Activated T-cell treated with anti-CD3 and anti-CD28 coated beads, Interleukin-2, amount 50 U/mL, for 72 hours (primary cell): ENCODE measurements around the gene LRFN2. TPM values are rescaled to one million over a fixed set of nuclear protein-coding genes. Genes with fewer than 3 reads are reported as not detected.
A peak's percentile ranks its signal among the peaks of the same experiment; 100 is the strongest.

Source experiments
- ATAC-seq, 2 donors: fragments of 150-1000 bp; cut with Tn5 transposase; replicated peaks in 1 of 2; 2 replicates each; pipeline ENCODE4 v1.10.0; 2021; ENCODE audit warnings: moderate library complexity in 2 of 2, mild to moderate bottlenecking in 1 of 2
- DNase-seq, 2 donors: peaks; one replicate each; pipeline ENCODE4 v3.0.0; 2021 to 2022; ENCODE audit warnings: mixed read lengths in 1 of 2
- H3K27ac Mint-ChIP-seq: one replicate; pipeline ENCODE4 v1.8.0; 2022; ENCODE audit warnings: mild to moderate bottlenecking, moderate library complexity, mixed read lengths
- H3K27me3 Mint-ChIP-seq: one replicate; pipeline ENCODE4 v1.8.0; 2022; ENCODE audit warnings: low read depth, mixed read lengths
- H3K36me3 Mint-ChIP-seq, 2 donors: one replicate each; pipeline ENCODE4 v1.8.0; 2022; ENCODE audit warnings: mixed read lengths in 2 of 2, mild to moderate bottlenecking in 1 of 2; ENCODE audit not compliant: insufficient read depth in 2 of 2
- H3K4me1 Mint-ChIP-seq: one replicate; pipeline ENCODE4 v1.8.0; 2022; ENCODE audit warnings: low read depth, mixed read lengths
- H3K4me3 Mint-ChIP-seq, 2 donors: one replicate each; pipeline ENCODE4 v1.8.0; 2022; ENCODE audit warnings: mild to moderate bottlenecking in 2 of 2, mixed read lengths in 2 of 2, moderate library complexity in 2 of 2
- H3K9me3 Mint-ChIP-seq, 2 donors: one replicate each; pipeline ENCODE4 v1.8.0; 2022; ENCODE audit warnings: mixed read lengths in 2 of 2
- total RNA-seq, 2 donors: library from RNA; stranded (reverse); gene quantifications; one replicate each; pipeline ENCODE4 v1.2.3, GENCODE V29; 2022

Gene LRFN2
- total RNA-seq, 2 donors from 2014 or later = 0.12 TPM; not detected in 1

- ATAC-seq (no peak), DNase-seq (no peak)
- H3K27me3 Mint-ChIP-seq = no peaks in the 10 kb centered on the region
- no peak overlapping the region for H3K4me3 Mint-ChIP-seq
- peaks cover 2 to 4% of the 10 kb centered on the region in 2 donors for H3K36me3 Mint-ChIP-seq
- H3K27ac Mint-ChIP-seq = no peak overlapping the region
- H3K9me3 Mint-ChIP-seq = peaks cover 4% of the 10 kb centered on the region in 2 donors
- peaks cover 36% of the 10 kb centered on the region for H3K4me1 Mint-ChIP-seq
Observed at GRCh38 chr6:40371095-40371494, 216.1 kb downstream of the LRFN2 start.

GRCh38 chr6:40369891-40370290 lies 217.3 kb downstream of the LRFN2 start:
- H3K4me1 Mint-ChIP-seq = peaks cover 36% of the 10 kb centered on the region
- H3K9me3 Mint-ChIP-seq = peaks cover 6 to 7% of the 10 kb centered on the region in 2 donors
- DNase-seq (no peak), ATAC-seq (no peak)
- H3K36me3 Mint-ChIP-seq = peaks cover 3 to 6% of the 10 kb centered on the region in 2 donors
- H3K4me3 Mint-ChIP-seq = peak overlapping the region in 1 of 2 donors; percentile 20
- H3K27me3 Mint-ChIP-seq = no peaks in the 10 kb centered on the region
- peak overlapping the region; percentile 55 for H3K27ac Mint-ChIP-seq

GRCh38 chr6:40369042-40369441 lies 218.1 kb downstream of the LRFN2 start:
- Mint-ChIP-seq H3K27ac (no peak overlapping the region), H3K4me1 (peaks cover 36% of the 10 kb centered on the region), H3K4me3 (no peak overlapping the region), H3K27me3 (no peaks in the 10 kb centered on the region), H3K36me3 (peaks cover 4 to 8% of the 10 kb centered on the region in 2 donors), H3K9me3 (peaks cover 7 to 8% of the 10 kb centered on the region in 2 donors)
- ATAC-seq (no peak), DNase-seq (no peak)

GRCh38 chr6:40362859-40363258 lies 224.3 kb downstream of the LRFN2 start:
- peaks cover 3 to 5% of the 10 kb centered on the region in 2 donors for H3K9me3 Mint-ChIP-seq
- no peak overlapping the region for H3K27ac Mint-ChIP-seq

GRCh38 chr6:40359808-40360207 lies 227.4 kb downstream of the LRFN2 start:
- H3K9me3 Mint-ChIP-seq = peaks cover 0 to 2% of the 10 kb centered on the region in 2 donors
- peaks cover 10% of the 10 kb centered on the region for H3K4me1 Mint-ChIP-seq
- no peak for DNase-seq
- ATAC-seq = no peak
- no peaks in the 10 kb centered on the region for H3K27me3 Mint-ChIP-seq
- H3K36me3 Mint-ChIP-seq = peaks cover under 1% of the 10 kb centered on the region in 2 donors
- no peak overlapping the region for H3K4me3 Mint-ChIP-seq
- no peak overlapping the region for H3K27ac Mint-ChIP-seq

More at GRCh38 chr6:40362859-40363258, 224.3 kb downstream of the LRFN2 start:
- H3K4me3 Mint-ChIP-seq = no peak overlapping the region
- no peaks in the 10 kb centered on the region for H3K27me3 Mint-ChIP-seq
- DNase-seq = no peak
- ATAC-seq = no peak
- H3K36me3 Mint-ChIP-seq = peaks cover 3 to 5% of the 10 kb centered on the region in 2 donors
- no peaks in the 10 kb centered on the region for H3K4me1 Mint-ChIP-seq

GRCh38 chr6:40358473-40359460 lies 228.4 kb downstream of the LRFN2 start:
- no peak for ATAC-seq
- no peak for DNase-seq
- H3K4me3 Mint-ChIP-seq = no peak overlapping the region
- H3K9me3 Mint-ChIP-seq = peaks cover 0 to 1% of the 10 kb centered on the region in 2 donors
- no peak overlapping the region for H3K27ac Mint-ChIP-seq
- peaks cover 10% of the 10 kb centered on the region for H3K4me1 Mint-ChIP-seq
- H3K36me3 Mint-ChIP-seq = no peaks in the 10 kb centered on the region
- no peaks in the 10 kb centered on the region for H3K27me3 Mint-ChIP-seq

GRCh38 chr6:40356242-40356910 lies 230.8 kb downstream of the LRFN2 start:
- ATAC-seq = peak; percentile 53 to 73
- peak in 1 of 2 donors; percentile 12 for DNase-seq
- Mint-ChIP-seq H3K27me3 (no peaks in the 10 kb centered on the region), H3K36me3 (no peaks in the 10 kb centered on the region), H3K27ac (no peak overlapping the region), H3K9me3 (no peaks in the 10 kb centered on the region), H3K4me1 (peaks cover 10% of the 10 kb centered on the region), H3K4me3 (no peak overlapping the region)

- Mint-ChIP-seq H3K36me3 (no peaks in the 10 kb centered on the region), H3K4me3 (no peak overlapping the region), H3K27me3 (no peaks in the 10 kb centered on the region), H3K27ac (no peak overlapping the region), H3K4me1 (peaks cover 10% of the 10 kb centered on the region), H3K9me3 (no peaks in the 10 kb centered on the region)
- no peak for ATAC-seq
- DNase-seq = no peak
Observed at GRCh38 chr6:40355532-40355931, 231.6 kb downstream of the LRFN2 start.

GRCh38 chr6:40355066-40355465 lies 232.1 kb downstream of the LRFN2 start:
- Mint-ChIP-seq H3K27me3 (no peaks in the 10 kb centered on the region), H3K27ac (no peak overlapping the region), H3K36me3 (no peaks in the 10 kb centered on the region), H3K4me3 (no peak overlapping the region), H3K4me1 (peaks cover 10% of the 10 kb centered on the region), H3K9me3 (no peaks in the 10 kb centered on the region)
- DNase-seq = no peak
- ATAC-seq = no peak

GRCh38 chr6:40353967-40354452 lies 233.2 kb downstream of the LRFN2 start:
- H3K36me3 Mint-ChIP-seq = no peaks in the 10 kb centered on the region
- ATAC-seq (no peak), DNase-seq (no peak)
- H3K27me3 Mint-ChIP-seq = no peaks in the 10 kb centered on the region
- no peak overlapping the region for H3K27ac Mint-ChIP-seq
- H3K4me3 Mint-ChIP-seq = no peak overlapping the region
- peaks cover 10% of the 10 kb centered on the region for H3K4me1 Mint-ChIP-seq
- no peaks in the 10 kb centered on the region for H3K9me3 Mint-ChIP-seq

GRCh38 chr6:40353197-40353966 lies 233.8 kb downstream of the LRFN2 start:
- peaks cover 10% of the 10 kb centered on the region for H3K4me1 Mint-ChIP-seq
- DNase-seq (no peak), ATAC-seq (no peak)
- H3K9me3 Mint-ChIP-seq = no peaks in the 10 kb centered on the region
- H3K36me3 Mint-ChIP-seq = no peaks in the 10 kb centered on the region
- no peaks in the 10 kb centered on the region for H3K27me3 Mint-ChIP-seq
- no peak overlapping the region for H3K27ac Mint-ChIP-seq
- no peak overlapping the region for H3K4me3 Mint-ChIP-seq

GRCh38 chr6:40352527-40353170 lies 234.5 kb downstream of the LRFN2 start:
- H3K27ac Mint-ChIP-seq = no peak overlapping the region
- ATAC-seq (no peak), DNase-seq (no peak)
- no peak overlapping the region for H3K4me3 Mint-ChIP-seq
- H3K4me1 Mint-ChIP-seq = peaks cover 10% of the 10 kb centered on the region
- H3K36me3 Mint-ChIP-seq = no peaks in the 10 kb centered on the region
- no peaks in the 10 kb centered on the region for H3K27me3 Mint-ChIP-seq
- H3K9me3 Mint-ChIP-seq = no peaks in the 10 kb centered on the region
